Sigmoid colon (tissue), 7 donors: Measurements from ENCODE around the gene NEB. TPM values are rescaled to one million over a fixed set of nuclear protein-coding genes. Genes with fewer than 3 reads are reported as not detected.
A peak's percentile ranks its signal among the peaks of the same experiment; 100 is the strongest.
"Not testable (repeated sequence)": the region's sequence is repeated elsewhere in the genome, so short reads cannot be mapped to it uniquely, and the experiment has no call there.

Experiments used
- DNase-seq: peaks from one replicate; pipeline ENCODE4 v3.0.0-alpha.2; 2019
- H3K27ac ChIP-seq, 4 donors: fragments of 200-600 bp; sonication (generic); one replicate each; pipeline ENCODE4 v1.5.1; 2016 to 2019; ENCODE audit warnings: mild to moderate bottlenecking in 1 of 4
- H3K27me3 ChIP-seq, 3 donors: fragments of 200-600 bp; sonication (generic); one replicate each; pipeline ENCODE4 v1.5.1; 2019; ENCODE audit warnings: mild to moderate bottlenecking in 1 of 3
- H3K36me3 ChIP-seq, 4 donors: fragments of 200-600 bp; sonication (generic); one replicate each; pipeline ENCODE4 v1.5.1; 2016 to 2019
- H3K4me1 ChIP-seq, 4 donors: fragments of 200-600 bp; sonication (generic); one replicate each; pipeline ENCODE4 v1.5.1; 2017 to 2019
- H3K4me3 ChIP-seq, 4 donors: fragments of 200-600 bp; sonication (generic); one replicate each; pipeline ENCODE4 v1.5.1; 2017 to 2019; ENCODE audit warnings: mild to moderate bottlenecking in 2 of 4, moderate library complexity in 1 of 4
- H3K9me3 ChIP-seq, 4 donors: fragments of 200-600 bp in 3 of 4; sonication (generic) in 3 of 4; one replicate each; pipeline versions ENCODE4 v1.5.1 to v1.6.1; 2013 to 2019
- EP300 ChIP-seq, 4 donors: sonication (generic); formaldehyde crosslinking; IDR thresholded peaks; one replicate each; pipeline ENCODE4 v1.6.1; 2017; ENCODE audit warnings: antibody characterized with exemption in 4 of 4
- POLR2A ChIP-seq, 2 donors: fragments of 450-650 bp; IDR thresholded peaks; one replicate each; pipeline ENCODE4 v1.6.1; 2016; ENCODE audit warnings: antibody characterized with exemption in 2 of 2, mild to moderate bottlenecking in 2 of 2, moderate library complexity in 2 of 2
- POLR2AphosphoS5 ChIP-seq, 4 donors: sonication (generic); formaldehyde crosslinking; IDR thresholded peaks; one replicate each; pipeline ENCODE4 v1.6.1; 2017; ENCODE audit warnings: antibody characterized with exemption in 4 of 4
- WGBS, 2 donors: extraction: QIAGEN DNeasy Blood & Tissue Kit; methylation state at CpG; one replicate each; pipeline ENCODE4 v1.1.7; 2013; 5-methylcytosine and 5-hydroxymethylcytosine counted together
- intact Hi-C: fragments of 100-400 bp; cut with DNase I; formaldehyde crosslinking; loops from one replicate; pipeline ENCODE4 v1.15.1; 2023
- polyA plus RNA-seq, 3 donors: library from polyadenylated mRNA; stranded (reverse); fragments of 200-250 nt; gene quantifications; one replicate each; pipeline ENCODE4 v1.2.3, GENCODE V29; 2013
- total RNA-seq, 4 donors: library from RNA; depleted of rRNA; stranded (reverse); fragments of >200 nt; gene quantifications; one replicate each; pipeline ENCODE4 v1.1.0, GENCODE V29; 2016
- TF ChIP-seq, protein P1 (sequence below), 4 experiments: fragments of 450-650 bp in 3 of 4; fragments of 200-600 bp in 1 of 4; IDR thresholded peaks; one replicate each; pipeline ENCODE4 v1.5.1; 2016 to 2019; ENCODE audit warnings: antibody characterized with exemption in 4 of 4, mild to moderate bottlenecking in 3 of 4, moderate library complexity in 2 of 4
- donor health status: healthy with polysubstance abuse.
- donor health status: Bipolar disorder and iron deficiency.
- donor health status: healthy.

NEB gene
- total and polyA plus RNA-seq, 7 donors = under 0.01 to 1.4 (median 0.60) TPM; not detected in 1

DNA sequence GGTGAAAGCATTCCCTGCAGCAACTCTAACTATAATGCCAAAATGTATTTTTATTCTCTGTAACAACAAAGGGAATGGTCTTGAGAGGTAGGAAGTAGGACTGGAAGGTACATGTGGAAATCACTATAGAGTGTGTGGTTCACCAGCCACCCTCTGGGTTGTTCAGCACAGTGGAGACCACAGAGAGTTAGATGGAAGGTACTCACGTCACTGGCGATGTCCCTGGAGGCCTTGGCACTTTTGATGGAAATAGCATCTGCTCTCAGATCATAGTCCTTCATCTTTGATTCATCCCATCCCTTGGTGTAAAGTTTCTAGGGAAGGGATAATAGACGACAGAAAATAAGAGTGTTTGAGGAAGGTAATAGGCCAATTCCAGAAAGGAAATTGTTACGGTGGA, 124.0 kb downstream of the NEB start:
- Histone ChIP-seq H3K4me1 (no peaks in the 10 kb centered on the region), H3K9me3 (no peaks in the 10 kb centered on the region), H3K36me3 (no peaks in the 10 kb centered on the region), H3K27ac (no peak overlapping the region), H3K4me3 (no peak overlapping the region), H3K27me3 (no peaks in the 10 kb centered on the region)
- DNase-seq = no peak
- TF ChIP-seq POLR2AphosphoS5 (IDR thresholded peaks at IDR 0.05) (no peak), POLR2A (IDR thresholded peaks at IDR 0.05) (no peak), EP300 (IDR thresholded peaks at IDR 0.05) (no peak)
- TF ChIP-seq, protein P1, sequence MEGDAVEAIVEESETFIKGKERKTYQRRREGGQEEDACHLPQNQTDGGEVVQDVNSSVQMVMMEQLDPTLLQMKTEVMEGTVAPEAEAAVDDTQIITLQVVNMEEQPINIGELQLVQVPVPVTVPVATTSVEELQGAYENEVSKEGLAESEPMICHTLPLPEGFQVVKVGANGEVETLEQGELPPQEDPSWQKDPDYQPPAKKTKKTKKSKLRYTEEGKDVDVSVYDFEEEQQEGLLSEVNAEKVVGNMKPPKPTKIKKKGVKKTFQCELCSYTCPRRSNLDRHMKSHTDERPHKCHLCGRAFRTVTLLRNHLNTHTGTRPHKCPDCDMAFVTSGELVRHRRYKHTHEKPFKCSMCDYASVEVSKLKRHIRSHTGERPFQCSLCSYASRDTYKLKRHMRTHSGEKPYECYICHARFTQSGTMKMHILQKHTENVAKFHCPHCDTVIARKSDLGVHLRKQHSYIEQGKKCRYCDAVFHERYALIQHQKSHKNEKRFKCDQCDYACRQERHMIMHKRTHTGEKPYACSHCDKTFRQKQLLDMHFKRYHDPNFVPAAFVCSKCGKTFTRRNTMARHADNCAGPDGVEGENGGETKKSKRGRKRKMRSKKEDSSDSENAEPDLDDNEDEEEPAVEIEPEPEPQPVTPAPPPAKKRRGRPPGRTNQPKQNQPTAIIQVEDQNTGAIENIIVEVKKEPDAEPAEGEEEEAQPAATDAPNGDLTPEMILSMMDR (IDR thresholded peaks at IDR 0.05) = no peak
- intact Hi-C loops = no loop called here
- 86 to 95% methylated on average over 4 of the region's 4 CpGs for WGBS, 2 donors

- intact Hi-C loops = no loop called here
Measured at GRCh38 chr2:151609705-151610104, 124.6 kb downstream of the NEB start.

DNA sequence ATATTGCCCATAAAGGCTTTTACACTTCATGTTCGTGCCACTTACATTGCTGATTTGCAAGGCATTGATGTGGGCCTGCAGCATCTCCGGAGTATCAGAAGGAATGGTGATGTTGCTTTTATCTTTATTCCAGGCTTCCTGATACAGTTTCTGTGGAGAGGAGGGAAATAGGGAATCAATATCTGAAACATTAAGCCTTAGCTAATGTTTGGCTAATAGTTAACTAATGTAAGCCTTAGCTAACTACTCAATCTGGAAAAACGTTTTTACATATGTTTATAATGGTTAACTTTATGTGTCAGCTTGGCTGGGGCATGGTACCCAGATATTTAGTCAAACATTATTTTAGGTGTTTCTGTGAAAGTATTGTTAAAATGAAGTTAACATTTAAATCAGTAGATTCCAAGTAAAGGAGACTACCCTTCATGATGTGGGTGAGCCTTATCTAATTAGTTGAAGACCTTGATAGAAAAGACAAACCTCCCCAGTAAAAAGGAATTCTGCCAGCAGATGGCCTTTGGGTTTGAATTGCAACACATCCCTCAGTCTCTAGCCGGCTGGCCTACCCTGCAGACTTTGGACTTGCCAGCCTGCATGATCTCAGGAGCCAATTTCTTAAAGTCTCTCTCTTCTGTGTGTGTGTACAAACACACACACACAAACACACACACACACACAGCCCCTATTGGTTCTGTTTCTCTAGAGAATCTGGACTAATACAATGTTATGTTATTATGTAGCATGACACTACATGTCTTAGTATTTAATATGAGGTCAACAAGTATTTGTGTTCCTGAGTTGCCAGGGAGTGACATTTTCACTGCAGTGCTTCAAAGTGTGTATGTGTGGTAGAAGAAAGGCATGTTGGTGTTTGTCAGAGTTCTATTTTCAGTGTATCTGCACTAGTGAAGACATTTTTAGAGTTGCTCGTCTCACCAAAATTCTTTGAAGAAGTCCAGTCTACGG, 126.5 kb downstream of the NEB start:
- H3K9me3 ChIP-seq, H3K4me1 ChIP-seq, H3K27ac ChIP-seq, intact Hi-C loops, H3K36me3 ChIP-seq, H3K27me3 ChIP-seq, H3K4me3 ChIP-seq, DNase-seq: not testable (repeated sequence)
- no CpG with 5 or more reads among the region's 6 CpGs for WGBS, 2 donors

More at GRCh38 chr2:151609705-151610104, 124.6 kb downstream of the NEB start:
- no peak overlapping the region for H3K4me3 ChIP-seq
- H3K36me3 ChIP-seq = no peaks in the 10 kb centered on the region
- no peak for DNase-seq
- no peaks in the 10 kb centered on the region for H3K4me1 ChIP-seq
- H3K27me3 ChIP-seq = no peaks in the 10 kb centered on the region
- H3K9me3 ChIP-seq = no peaks in the 10 kb centered on the region
- no peak for TF ChIP-seq EP300 (IDR thresholded peaks at IDR 0.05)
- no peak for TF ChIP-seq POLR2A (IDR thresholded peaks at IDR 0.05)
- 94 to 97% methylated on average over 4 of the region's 4 CpGs for WGBS, 2 donors
- no peak overlapping the region for H3K27ac ChIP-seq

DNA sequence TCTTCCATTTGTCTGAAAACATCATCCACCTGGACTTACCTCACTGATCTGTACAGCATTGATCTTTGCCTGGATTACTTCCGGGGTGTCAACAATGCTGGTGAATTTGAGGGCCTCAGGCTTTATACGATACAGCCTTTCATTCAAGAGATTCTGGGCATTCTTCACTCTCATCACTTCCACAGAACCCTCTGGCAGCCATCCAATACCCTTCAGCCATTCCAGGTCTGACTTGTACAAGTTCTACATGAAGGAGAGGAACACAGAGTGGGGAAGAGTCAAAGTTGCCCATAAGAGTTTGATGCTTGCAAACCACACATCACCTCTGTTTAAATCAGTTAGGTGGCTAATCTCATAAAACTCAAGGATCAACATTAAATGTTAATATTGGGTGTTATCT, 130.7 kb downstream of the NEB start:
- intact Hi-C loops, H3K36me3 ChIP-seq, H3K27me3 ChIP-seq, H3K4me3 ChIP-seq, H3K4me1 ChIP-seq, H3K27ac ChIP-seq, H3K9me3 ChIP-seq: not testable (repeated sequence)
- 82 to 92% methylated on average over 1 of the region's 2 CpGs for WGBS, 2 donors
- DNase-seq = peak; percentile 72

- H3K27me3 ChIP-seq, H3K27ac ChIP-seq, H3K9me3 ChIP-seq, DNase-seq, H3K4me1 ChIP-seq, H3K4me3 ChIP-seq, intact Hi-C loops, H3K36me3 ChIP-seq: not testable (repeated sequence)
- WGBS, 2 donors = no CpG with 5 or more reads among the region's 5 CpGs
Measured at GRCh38 chr2:151602402-151602801, 131.9 kb downstream of the NEB start.

- H3K36me3 ChIP-seq, H3K27me3 ChIP-seq, DNase-seq, H3K4me3 ChIP-seq, H3K4me1 ChIP-seq, intact Hi-C loops, H3K9me3 ChIP-seq, H3K27ac ChIP-seq: not testable (repeated sequence)
- no CpG with 5 or more reads among the region's 4 CpGs for WGBS, 2 donors
Measured at GRCh38 chr2:151601803-151602202, 132.5 kb downstream of the NEB start.

DNA sequence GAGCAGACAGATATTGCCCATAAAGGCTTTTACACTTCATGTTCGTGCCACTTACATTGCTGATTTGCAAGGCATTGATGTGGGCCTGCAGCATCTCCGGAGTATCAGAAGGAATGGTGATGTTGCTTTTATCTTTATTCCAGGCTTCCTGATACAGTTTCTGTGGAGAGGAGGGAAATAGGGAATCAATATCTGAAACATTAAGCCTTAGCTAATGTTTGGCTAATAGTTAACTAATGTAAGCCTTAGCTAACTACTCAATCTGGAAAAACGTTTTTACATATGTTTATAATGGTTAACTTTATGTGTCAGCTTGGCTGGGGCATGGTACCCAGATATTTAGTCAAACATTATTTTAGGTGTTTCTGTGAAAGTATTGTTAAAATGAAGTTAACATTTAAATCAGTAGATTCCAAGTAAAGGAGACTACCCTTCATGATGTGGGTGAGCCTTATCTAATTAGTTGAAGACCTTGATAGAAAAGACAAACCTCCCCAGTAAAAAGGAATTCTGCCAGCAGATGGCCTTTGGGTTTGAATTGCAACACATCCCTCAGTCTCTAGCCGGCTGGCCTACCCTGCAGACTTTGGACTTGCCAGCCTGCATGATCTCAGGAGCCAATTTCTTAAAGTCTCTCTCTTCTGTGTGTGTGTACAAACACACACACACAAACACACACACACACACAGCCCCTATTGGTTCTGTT, 137.2 kb downstream of the NEB start:
- intact Hi-C loops, H3K9me3 ChIP-seq, H3K27me3 ChIP-seq, H3K4me1 ChIP-seq, H3K27ac ChIP-seq, H3K36me3 ChIP-seq, H3K4me3 ChIP-seq, DNase-seq: not testable (repeated sequence)
- no CpG with 5 or more reads among the region's 4 CpGs for WGBS, 2 donors

DNA sequence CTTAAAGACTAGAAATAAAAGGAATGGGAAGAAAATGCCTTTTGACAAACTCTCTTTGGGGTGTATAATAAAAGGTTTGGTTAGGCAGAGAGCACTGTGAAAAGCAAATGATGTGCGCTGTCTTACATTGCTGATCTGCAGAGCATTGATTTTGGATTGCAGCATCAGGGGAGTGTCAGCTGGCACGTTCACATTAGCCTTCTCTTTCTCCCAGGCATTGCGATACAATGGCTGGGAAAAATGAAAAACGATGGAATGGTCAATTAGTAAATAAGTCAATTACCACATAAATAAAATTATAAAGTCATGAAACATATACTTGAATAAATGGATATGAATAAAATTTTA, 142.4 kb downstream of the NEB start:
- intact Hi-C loops, H3K36me3 ChIP-seq, H3K4me1 ChIP-seq, H3K9me3 ChIP-seq, H3K4me3 ChIP-seq, H3K27me3 ChIP-seq, H3K27ac ChIP-seq, DNase-seq: not testable (repeated sequence)
- 85 to 90% methylated on average over 4 of the region's 4 CpGs for WGBS, 2 donors
